GM18508 (cell line): ENCODE results near the gene OR1D5.
"Not testable (repeated sequence)": the region's sequence is repeated elsewhere in the genome, so short reads cannot be mapped to it uniquely, and the experiment has no call there.

Experiments used
- ATAC-seq: cut with Tn5 transposase; IDR thresholded peaks from one replicate; pipeline ENCODE4 v1.9.1; 2021; ENCODE audit warnings: moderate number of reproducible peaks; ENCODE audit not compliant: insufficient read depth, unreplicated experiment

The OR1D5 gene

GRCh38 chr17:3063507-3063906 is at the start of gene OR1D5:
OR1D5 (minus strand) TSS chr17:3063607; CDS start chr17:3063607, 0 bp downstream.
- not testable (repeated sequence) for ATAC-seq

DNA sequence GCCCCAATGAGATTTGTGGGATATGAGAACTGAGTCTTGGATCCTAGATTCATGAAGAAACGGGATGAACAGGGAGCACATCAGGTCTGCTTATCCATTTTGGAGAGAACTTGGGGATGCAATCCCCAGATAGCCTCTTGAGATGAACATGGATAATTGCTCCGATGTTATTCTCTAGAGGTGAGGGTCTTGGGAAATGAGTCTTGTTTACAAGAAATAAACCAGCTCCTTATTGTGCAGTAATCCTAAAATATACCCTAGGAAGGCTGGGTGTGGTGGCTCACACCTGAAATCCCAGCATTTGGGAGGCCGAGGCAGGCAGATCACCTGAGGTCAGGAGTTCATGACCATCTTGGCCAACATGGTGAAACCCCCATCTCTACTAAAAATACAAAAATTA is 40.9 kb upstream of the OR1D5 start, which contains the start of gene OR1D2:
Gene OR1D2, minus strand, starts transcription at position 101 of the 400 bp plus-strand sequence. CDS start 11,426 bp downstream, outside the sequence.
- no peak for ATAC-seq

DNA sequence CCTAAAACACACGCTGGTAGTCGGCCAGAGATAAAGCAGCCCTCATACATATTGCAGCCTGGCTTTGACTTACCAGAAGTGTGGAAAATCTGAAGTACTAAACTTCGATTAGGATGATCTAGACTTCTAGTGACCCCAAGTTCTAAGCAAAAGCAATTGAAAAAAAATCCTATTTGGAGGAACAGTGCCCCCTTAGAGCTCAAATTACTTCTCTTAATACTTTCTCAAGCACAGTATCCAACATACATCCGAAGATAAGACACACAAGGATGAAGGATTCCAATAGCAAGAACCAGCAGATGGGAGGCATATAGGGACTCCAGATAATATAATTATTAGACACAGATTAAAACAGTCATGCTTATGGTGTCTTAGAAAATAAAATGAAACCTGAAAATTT is 10.4 kb upstream of the OR1D5 start:
- ATAC-seq: not testable (repeated sequence)

- ATAC-seq: not testable (repeated sequence)
Observed at GRCh38 chr17:3065192-3065591, 1.8 kb upstream of the OR1D5 start.

DNA sequence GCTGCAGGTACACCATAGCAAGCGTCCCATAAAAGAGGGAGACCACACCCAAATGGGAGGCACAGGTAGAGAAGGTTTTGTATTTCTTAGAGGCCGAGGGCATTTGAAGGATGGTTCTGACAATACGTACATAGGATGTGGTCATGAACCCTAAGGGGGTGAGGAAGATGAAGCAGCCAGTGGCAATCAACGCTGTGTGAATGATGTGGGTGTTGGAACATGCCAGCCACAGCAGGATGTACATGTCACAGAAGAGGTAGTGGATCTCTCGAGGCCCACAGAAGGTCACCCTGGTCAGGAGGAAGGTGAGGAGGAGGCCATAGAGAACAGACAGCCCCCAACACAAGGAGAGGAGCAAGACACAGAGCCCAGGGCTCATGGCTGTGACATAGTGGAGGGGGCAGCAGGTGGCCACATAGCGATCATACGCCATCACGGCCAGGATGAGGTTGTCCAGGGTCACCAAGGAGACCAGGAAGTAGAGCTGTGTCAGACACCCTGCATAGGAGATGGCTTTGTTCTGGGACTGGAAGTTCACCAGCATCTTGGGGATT is 506 bp downstream of the OR1D5 start:
- ATAC-seq: not testable (repeated sequence)

DNA sequence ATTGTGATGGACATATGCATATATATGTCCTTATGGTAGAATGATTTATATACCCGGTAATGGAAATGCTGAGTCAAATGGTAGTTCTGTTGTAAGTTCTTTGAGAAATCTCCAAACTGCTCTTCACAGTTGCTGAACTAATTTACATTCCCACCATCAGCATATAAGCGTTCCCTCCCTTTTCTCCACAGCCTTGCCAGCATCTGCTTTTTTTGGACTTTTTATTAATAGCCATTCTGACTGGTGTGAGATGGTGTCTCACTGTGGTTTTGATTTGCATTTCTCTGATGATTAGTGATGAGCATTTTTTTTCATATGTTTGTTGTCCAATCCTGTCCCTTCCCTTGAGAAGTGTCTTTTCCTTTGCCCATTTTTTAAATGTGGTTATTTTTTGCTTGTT is 8.5 kb downstream of the OR1D5 start:
- not testable (repeated sequence) for ATAC-seq

DNA sequence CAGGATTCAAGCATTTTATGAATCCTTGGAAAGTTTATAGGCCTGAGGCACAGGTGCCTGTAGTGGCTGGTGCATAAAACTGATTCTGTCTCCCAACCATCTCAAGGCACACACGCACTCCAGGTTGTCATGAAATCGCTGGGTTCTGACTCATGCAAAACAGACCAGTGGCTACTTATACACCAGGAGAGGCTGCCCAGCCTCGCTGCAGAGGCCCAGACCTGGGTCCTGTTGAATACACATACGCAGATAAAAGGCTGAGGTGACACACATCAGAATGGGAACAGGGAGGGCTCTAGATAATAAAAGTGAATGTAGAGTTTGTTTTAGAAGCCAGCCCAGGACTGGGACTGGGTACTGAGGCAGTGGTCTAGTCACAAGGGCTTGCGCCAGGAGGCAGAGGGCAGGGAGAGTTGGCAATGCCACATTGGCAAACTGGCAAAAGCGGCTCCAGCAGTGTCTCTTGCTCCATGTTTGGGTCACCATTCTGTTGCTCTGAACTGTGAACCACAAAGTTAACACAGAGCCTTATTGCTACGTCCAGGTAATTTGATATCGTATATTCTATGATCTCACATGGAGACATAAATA is 13.6 kb downstream of the OR1D5 start:
- no peak for ATAC-seq

DNA sequence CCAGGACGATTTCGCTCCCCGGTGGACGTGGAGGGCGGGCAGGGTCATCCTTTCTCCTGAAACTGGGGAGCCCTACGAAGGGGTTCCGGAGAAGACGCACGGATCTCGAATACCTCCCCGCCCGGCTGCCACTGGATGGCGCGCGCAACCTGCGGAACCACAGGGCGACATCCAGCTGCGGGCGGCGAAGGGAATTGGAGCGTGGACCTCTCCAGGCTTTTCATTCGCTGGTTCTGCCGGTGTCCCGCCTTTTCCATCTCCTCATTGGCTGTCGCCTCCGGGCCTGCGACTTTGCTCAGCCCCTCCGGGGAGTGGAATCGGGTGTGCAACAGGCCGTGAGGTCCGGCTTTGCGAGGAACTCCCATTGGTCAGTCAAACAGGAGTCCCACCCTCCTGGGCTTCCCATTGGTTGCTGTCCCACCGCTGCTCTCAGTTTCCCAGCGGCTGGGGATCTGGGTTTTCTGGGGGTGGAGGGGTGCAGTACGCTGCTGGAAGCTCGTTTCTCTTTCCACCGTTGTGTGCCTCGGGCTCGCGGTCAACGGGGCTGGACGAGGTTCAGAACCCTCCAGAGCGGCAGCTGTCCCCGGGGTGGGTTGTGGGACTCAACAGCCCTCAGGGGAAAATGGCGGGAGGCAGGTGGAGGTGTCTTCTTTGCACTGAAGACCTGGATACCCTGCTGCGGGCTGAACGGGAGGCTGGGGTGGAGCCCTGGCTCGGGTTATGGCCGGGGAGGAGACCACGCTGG is 14.5 kb downstream of the OR1D5 start:
- no peak for ATAC-seq

GRCh38 chr17:3046753-3047152 is 16.7 kb downstream of the OR1D5 start:
- ATAC-seq: no peak

DNA sequence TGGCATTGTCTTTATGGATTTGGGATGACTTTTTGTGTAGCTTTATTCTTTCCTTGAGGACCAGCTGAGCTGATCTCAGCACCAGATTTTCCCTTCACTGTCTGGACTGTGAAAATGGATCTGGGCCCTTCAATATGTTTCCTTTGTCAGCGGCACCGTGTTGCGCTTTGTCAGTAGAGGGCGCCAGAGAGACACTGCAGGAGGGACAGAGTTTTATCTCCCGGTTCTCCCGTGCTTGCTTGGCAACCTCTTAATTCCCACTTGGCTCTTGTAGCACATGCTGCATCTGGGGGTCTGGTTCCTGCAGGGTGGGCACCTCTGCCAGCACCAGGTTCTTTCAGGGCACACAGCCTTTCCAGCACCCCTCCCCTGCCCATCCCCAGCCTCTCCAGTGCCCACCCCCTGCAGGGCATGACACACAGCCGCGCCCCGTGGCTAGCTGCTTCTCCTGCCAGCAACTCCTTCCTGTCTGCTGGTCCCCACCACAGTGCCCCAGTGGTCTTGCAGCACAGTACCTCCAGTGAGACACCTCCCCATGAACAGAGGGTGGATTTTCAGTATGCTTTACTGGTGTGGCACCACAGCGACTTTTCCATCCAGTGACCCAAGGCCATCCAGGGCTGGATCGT is 19.6 kb downstream of the OR1D5 start:
- ATAC-seq: no peak

- ATAC-seq: no peak
Observed at GRCh38 chr17:3040882-3041281, 22.5 kb downstream of the OR1D5 start.

GRCh38 chr17:3039736-3040135 is 23.7 kb downstream of the OR1D5 start:
- ATAC-seq: no peak

DNA sequence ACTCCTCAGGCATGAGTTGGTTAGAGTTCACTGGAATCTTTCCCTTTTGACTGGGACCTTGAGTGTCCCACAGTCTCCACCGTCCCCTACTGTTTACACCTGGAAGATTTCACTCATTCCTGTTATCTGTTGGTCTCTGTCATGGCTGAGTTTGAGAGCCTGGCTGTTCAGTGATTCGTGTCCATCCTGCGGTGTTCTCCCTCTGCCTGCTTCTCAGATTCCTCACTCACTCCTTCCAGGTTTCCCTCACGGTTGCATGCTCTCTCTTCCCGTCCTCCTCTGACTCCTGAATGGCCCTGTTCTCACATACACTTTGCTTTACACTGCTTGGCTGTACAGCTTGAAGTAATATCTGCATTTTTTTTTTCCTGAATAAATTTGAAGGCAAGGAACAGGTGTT is 24.5 kb downstream of the OR1D5 start:
- no peak for ATAC-seq

DNA sequence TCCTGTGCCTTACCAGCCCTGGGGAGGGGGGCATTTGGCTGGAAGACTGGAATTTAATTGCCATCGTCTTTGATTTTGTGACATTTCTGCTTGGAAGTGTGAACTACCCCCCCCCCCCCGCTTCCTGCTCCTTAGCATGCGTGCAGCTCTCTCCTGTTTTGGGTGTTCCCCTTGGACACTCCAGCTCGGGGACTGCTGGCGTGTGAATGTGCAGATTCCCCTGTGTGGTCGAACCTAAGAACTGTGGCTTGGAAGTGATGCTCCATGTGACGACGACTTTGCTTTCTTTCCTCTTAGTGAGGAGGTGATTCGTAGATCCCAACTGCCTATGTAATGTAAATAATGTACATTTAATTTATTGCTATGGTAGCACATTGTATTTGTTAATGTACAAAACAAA is 26.1 kb downstream of the OR1D5 start:
- no peak for ATAC-seq

DNA sequence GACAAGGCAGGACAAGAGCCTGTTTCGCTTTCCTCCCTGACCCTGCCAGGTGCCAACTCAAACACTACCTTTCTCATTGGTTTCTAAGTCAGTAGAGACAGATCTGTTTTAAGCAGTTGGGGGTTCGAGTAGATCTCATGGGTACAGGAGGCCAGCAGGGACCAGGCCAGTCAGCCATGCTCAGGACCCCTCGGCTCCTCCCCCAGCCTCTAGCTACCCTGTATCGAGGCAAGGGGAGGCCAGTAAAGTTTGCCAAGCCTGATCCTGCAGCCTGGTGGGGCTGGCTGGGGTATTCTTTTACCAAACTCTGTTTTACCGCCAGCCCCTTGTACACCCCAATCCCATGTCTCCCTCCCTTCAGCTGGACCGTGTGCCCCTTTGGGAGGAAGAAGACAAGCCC is 26.6 kb downstream of the OR1D5 start:
- no peak for ATAC-seq

- ATAC-seq: no peak
Observed at GRCh38 chr17:3035968-3036280, 27.5 kb downstream of the OR1D5 start.

DNA sequence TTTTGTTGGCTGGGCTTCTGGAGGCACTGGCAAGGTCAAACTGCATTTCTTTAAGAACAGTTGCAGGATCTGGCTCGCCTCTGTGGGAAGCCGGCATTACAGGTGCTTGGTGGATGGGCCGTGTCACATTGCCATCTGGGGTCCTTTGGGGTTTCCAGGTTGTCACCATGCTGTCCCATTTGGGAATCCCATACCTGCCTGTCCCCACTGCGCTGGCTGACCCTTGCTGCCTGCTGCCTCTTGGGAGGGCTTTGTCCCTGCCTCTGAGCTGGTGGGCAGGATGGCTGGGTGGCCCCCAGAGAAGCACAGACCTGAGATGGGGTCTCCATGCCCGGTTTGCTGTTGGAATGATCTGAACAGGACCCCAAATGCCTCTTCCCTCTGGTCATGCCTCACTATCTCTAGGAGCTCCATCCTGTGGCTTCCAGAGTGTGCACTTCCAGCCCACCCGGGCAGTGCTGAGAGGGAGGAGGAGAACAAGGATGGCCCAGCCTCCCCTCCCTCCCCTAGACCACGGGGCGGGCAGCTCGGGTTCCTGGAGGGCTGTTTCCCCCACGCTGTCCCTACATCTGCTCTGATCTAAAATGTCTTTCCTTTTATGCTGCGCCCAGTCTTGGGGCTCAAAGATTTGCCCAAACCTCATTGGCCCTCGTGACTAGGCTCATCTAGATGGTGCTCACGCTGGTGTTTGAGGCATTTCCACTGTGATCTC is 28.0 kb downstream of the OR1D5 start:
- ATAC-seq: no peak

DNA sequence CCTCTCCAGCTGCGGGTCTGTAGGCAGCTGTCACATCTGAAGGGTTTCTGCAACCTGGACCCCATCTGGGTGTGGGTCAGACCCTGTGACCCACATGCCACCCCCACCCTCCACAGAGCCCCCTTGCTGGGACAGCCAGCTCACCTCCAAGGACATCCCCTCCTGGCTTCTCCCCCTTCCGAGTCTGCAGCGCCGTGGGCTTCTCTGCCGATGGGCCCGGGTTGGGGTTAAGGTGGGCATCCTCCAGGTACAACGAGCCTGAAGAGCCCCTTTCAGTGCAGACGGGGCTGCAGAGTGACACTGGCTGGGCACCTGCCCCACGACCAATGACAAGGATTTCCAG is 28.9 kb downstream of the OR1D5 start:
- no peak for ATAC-seq

DNA sequence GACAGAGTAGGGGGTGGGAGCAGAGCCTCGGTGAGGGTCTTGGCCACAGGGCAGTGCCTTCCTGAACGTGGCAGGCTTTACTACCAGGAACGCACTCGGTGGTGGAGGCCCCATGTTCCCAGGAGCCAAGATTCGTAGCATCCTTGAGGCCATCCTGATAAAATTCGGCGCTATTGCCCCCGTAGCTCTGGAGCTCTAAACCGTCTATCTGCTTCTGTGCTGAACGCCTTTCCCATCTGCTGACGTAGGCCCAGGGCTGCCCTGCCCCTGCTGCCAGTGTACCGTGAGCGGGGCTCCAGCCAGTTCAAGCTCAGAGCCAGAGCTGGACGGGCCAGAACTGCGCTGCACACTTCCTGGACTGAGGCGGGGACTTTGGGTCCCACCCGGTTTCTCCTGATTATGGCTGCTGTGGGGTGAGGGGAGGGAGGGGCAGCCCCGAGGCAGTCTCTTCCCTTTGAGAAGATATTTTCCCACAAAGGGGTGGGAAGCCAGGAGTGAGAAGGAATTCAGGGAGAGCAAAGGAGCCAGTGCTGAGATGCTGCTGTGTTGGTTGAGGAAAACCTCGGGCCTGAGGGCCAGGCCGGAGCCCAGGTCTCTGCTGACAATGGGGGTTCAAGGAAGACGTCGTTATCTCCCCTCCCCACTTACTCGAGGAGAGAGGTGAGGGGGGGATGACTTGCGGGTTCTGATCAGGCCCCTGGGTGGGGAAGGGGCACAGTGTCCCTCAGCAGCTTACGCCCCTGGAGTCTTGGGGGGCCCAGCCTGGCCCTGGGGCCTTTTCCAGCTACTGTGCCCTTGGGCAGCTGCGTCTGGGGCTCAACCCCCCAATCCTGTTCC is 29.4 kb downstream of the OR1D5 start:
- no peak for ATAC-seq

GRCh38 chr17:3033248-3033640 is 30.2 kb downstream of the OR1D5 start:
- no peak for ATAC-seq
